HG02852 (cell line): ENCODE data around the gene UBC.
"Not testable (repeated sequence)": the region's sequence is repeated elsewhere in the genome, so short reads cannot be mapped to it uniquely, and the experiment has no call there.

Experiments used
- ATAC-seq: cut with Tn5 transposase; IDR thresholded peaks from one replicate; pipeline ENCODE4 v1.9.1; 2021; ENCODE audit warnings: mild to moderate bottlenecking, moderate library complexity; ENCODE audit not compliant: unreplicated experiment

The UBC gene

DNA sequence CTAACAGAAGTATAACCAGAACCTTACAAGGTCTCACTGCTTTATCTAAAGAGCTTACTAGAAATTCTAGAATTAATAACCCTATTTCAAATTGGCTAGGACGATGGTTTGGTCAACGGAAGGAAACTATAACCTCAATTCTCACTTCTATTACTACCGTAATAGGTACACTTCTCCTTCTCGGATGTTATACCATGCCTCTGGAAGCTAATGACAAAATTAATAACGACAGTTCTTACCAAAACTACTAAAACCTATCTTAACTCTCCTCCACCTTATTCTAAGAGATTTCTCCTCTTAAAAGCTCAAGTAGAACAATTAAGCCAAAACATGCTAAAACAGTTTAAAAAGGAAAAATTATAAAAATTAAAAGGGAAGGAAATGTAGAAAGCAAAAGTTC, 23.7 kb upstream of the UBC start:
- no peak for ATAC-seq

DNA sequence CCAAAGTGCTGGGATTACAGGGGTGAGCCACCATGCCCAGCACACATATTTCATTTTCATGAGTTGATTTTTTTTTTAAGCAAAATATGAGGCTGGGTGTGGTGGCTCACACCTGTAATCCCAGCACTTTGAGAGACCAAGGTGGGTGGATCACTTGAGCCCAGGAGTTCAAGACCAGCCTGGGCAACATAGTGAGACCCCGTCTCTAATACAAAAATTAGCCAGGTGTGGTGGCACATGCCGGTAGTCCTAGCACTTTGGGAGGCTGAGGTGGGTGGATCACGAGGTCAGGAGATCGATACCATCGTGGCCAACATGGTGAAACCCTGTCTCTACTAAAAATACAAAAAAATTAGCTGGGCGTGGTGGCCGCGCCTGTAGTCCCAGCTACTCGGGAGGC, 17.1 kb upstream of the UBC start:
- not testable (repeated sequence) for ATAC-seq

DNA sequence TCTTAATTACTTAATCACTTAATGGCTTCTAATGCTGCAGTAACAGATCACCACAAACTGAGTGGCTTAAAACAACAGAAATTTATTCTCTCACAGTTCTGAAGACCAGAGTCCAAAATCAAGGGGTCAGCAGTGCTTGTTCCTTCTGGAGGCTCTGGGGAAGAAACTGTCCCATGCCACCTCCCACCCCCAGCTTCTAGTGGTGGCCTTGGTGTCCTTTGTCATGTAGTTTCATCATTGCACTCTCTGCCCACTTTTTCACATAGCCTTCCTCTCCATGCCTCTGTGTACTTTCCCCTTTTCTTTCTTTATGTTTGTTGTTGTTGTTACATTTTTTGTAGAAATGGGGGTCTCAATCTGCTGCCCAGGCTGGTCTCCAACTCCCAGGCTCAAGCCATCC, 16.1 kb upstream of the UBC start:
- no peak for ATAC-seq

DNA sequence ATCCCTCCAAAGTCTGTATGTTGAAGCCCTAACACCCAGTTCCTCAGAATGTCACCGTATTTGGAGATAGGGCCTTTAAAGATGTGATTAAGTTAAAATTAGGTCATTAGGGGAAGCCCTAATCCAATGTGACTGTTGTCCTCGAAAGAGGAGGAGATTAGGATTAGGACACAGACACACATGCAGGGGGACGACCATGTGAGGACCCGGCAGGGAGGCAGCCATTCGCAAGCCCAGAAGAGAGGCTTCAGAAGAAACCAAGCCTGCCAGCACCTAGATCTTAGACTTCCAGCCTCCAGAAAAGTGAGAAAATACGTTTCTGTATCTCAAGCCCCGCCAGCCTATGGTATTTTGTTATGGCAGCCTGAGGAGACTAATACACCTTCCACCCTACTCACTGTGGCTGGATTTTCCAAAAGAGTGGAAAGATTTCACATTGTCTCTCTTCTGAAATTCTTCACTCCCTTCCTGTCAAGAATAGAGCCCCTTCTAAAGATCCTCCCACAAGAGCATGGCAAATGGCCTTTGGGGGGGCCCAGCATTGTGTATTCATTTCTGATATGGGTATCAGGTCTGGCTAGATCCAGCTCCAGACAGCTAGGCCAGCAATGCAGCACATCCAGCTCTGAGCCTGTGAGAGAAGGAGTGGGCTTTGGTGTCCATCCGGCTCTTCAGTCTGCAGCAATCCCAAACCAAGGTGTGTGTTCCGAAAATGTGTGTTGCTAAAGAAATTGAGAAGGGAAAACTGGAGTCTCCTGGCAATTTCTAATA, 15.4 kb upstream of the UBC start:
- ATAC-seq: no peak

- ATAC-seq: no peak
Observed at GRCh38 chr12:124928912-124929530, 14.6 kb upstream of the UBC start.

- ATAC-seq: peak; percentile 58
Observed at GRCh38 chr12:124928095-124928911, 13.9 kb upstream of the UBC start.

GRCh38 chr12:124927201-124928094, 13.0 kb upstream of the UBC start:
- ATAC-seq: peak; percentile 65

DNA sequence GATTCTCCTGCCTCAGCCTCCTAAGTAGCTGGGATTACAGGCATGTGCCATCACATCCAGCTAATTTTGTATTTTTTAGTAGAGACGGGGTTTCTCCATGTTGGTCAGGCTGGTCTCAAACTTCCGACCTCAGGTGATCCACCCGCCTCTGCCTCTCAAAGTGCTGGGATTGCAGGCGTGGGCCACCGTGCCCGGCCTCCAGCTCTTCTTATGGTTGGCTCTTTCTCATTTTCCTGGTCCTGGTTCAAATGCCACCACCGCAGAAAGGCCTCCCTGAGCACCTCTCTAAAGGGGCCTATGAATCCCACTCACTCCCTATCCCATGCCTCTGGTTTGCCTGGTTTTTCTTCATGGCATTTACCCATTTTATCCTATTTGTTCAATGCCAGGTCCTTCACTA, 11.3 kb upstream of the UBC start:
- ATAC-seq: not testable (repeated sequence)

DNA sequence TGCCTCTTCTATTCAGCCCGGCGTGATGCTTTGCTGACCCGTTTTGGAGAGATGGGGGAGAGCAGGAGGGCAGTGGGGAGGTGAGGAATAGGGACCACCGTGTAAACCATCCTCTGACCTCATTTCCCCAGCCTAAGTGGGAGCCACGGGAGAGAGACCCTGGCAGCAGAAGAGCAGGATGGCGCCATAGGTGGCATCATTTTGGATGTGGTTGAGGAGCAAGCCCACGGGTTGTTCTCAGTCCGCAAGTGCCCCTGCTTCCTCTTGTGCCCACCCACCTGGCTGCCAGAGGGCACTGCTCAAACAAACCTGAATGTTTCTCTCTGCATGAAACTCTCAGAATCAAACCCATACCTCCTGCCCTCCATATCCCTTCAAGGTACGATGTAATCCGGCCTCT, 10.7 kb upstream of the UBC start:
- no peak for ATAC-seq

- ATAC-seq: no peak
Observed at GRCh38 chr12:124923905-124924734, 9.7 kb upstream of the UBC start.

GRCh38 chr12:124921200-124922031, 7.0 kb upstream of the UBC start:
- peak; percentile 45 for ATAC-seq

DNA sequence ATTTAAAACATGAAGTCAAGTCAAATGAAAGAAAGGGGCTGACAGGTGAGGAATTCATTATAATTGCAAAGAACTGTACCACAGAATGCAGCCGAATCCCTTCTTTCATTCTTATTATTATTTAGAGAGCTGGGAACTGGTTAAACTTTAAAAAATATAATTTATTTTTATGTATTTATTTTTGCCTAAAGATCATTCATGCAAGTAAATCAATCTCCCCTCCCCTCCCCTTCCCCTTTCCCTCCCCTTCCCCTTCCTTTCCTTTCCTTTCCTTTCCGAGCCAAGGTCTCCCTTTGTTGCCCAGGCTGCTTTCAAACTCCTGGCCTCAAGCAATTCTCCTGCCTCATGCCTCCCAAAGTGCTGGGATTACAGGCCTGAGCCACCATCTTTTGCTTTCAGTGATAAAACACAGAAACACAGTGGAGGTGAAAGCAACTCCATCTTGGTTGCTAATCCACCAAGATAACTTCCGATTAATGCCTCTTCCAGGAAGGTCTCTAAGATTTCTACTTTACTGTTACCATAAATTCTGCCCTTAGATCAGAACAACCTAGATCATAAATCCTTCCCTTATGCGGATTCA, 6.0 kb upstream of the UBC start:
- no peak for ATAC-seq

DNA sequence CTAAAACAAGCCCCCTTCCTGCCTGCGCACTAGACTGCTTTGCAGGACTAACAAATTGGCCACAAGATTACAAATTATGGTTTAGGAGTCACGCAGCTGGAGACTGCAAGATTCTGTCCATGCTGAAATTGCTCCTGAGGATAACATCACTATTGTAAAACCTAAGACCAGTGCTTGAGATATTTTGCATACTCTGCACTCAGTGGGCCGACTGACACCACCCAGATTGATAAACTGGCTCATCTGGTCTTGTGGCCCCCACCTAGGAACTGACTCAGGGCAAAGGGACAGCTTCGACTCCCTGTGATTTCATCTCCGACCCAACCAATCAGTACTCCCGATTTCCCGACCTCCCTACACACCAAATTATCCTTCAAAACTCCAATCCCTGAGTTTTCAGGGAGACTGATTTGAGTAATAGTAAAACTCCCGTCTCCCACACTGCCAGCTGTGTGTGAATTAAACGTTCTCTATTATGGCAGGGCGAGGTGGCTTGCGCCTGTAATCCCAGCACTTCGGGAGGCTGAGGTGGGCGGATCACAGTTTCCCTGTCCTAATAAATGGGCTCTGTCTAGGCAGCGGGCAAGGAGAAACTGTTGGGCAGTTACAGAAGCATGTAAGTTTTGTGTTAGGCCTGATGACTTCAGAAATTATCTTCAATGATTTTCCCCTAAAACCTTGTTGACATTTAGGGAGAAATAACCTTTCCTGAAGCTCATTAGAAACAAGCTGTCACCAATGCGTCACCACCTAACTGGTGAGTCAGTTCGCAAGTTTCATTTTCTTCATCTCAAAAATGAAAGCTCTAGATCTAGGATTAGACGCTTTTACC, 5.3 kb upstream of the UBC start:
- ATAC-seq: no peak

GRCh38 chr12:124918622-124918988, 4.2 kb upstream of the UBC start:
- ATAC-seq: not testable (repeated sequence)

GRCh38 chr12:124917841-124918621, 3.6 kb upstream of the UBC start:
- no peak for ATAC-seq

DNA sequence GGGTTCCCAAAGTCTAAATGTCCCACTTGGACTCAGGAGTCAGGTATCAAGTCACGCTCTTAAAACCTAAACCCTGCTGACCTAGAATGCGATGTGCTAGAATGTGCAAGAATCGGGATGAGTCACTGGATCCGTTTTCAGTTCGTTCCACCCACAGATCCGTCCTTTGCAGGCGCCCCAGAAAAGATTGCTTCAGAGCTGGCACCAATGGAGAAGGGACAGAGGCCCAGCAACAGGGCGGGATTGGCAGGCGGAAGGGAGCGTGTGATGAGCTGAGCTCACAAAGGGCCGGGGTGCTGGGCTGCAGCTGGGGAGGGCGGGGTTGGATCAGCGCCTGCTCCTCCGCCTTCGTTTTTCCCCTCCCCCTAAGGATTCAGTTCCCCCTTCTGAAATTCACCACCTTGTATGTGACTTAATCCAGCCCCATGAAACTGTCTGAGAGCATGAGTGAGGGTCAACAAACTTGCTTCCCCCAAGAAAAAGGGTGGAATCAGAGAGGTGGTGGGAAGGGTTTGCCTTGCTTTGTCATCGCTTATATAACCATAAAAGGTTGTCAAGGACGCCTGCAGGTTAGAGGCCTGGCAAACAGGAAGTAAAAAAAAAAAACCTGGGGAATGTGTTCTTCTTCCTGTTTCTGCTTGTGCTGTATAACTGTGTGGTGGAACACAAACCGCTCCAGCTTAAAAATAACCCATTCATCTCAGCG, 2.8 kb upstream of the UBC start:
- ATAC-seq: peak; percentile 47
